Left forelimb (tissue), 1 donor: Measurements from ENCODE around the gene NDUFV3.
A peak's percentile ranks its signal among the peaks of the same experiment; 100 is the strongest.
"Not testable (repeated sequence)": the region's sequence is repeated elsewhere in the genome, so short reads cannot be mapped to it uniquely, and the experiment has no call there.

Source experiments
- DNase-seq: peaks from one replicate; pipeline ENCODE4 v3.0.0-alpha.2; 2018; ENCODE audit warnings: low spot score

Gene NDUFV3

GRCh38 chr21:42900446-42900845 lies 7.3 kb downstream of the NDUFV3 start:
- no peak for DNase-seq

DNA sequence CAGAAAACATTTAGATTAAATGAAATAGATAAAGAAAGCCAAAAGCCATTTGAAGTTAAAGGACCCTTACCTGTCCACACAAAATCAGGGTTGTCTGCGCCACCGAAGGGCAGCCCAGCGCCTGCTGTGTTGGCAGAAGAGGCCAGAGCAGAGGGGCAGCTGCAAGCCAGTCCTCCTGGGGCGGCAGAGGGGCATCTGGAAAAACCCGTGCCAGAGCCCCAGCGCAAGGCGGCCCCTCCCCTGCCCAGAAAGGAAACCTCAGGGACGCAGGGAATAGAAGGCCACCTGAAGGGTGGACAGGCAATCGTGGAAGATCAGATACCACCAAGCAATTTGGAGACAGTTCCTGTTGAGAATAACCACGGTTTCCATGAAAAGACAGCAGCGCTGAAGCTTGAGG lies 10.7 kb downstream of the NDUFV3 start:
- DNase-seq = no peak

- no peak for DNase-seq
These were observed 12.1 kb downstream of the NDUFV3 start for GRCh38 chr21:42905195-42905594.

GRCh38 chr21:42906233-42906632 lies 13.1 kb downstream of the NDUFV3 start:
- no peak for DNase-seq

GRCh38 chr21:42908484-42908883 lies 15.4 kb downstream of the NDUFV3 start:
- DNase-seq = not testable (repeated sequence)

GRCh38 chr21:42911920-42912319 lies 18.8 kb downstream of the NDUFV3 start:
- DNase-seq = not testable (repeated sequence)

DNA sequence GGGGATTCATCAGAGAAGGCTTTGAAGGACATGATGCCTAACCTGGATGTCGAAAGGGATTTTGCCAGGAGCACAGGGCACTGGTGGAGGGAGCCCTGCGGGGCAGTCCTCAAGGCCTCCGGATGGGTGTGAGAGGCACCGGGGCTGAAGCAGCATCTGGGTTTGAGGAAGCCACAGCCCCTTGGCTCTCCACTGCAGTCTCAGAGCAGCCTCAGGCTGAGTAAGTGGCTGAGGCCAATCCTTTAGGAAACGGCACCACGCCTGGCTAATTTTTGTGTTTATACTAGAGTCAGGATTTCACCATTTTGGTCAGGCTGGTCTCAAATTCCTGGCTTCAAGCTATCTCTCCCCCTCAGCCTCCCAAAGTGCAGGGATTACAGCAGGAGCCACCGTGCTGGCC lies 20.4 kb downstream of the NDUFV3 start:
- DNase-seq = no peak

DNA sequence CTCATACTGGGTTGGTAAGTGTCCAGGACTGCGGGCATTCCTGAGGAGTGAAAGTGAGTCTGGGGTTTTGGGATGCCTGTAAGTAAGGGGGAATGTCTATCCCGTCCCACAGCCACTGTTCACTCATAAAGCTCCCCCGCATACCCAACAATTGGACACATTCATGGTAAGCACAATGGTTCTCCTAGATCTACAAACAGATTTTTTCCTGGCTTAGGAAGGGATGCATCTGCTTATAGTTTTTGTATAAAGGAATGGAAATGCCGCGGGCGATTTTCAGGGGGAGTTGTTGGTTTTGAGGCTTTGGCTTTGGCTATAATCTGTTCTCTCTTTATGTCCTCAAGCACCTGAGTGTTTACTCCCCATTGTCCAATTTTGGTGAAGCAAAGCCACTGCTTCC lies 25.2 kb downstream of the NDUFV3 start:
- DNase-seq = no peak

DNA sequence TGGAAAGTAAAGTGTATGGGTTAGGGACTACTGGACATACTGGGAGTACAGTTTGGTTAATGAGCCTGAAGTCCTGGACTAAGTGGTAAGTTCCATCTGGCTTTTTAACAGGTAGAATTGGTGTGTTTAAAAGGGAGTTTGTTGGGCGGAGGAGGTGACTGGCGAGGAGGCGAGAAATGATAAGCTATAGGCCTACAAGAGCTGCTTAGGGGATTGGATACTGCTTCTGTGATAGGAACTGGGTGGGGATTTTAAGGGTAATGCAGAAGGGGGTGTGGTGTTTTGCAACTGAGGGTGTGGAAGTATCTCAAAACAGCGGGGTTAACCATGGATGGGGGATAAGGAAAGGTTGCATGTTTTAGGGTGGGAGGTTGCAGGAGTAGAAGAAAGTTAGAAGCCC lies 28.8 kb downstream of the NDUFV3 start:
- DNase-seq = no peak

GRCh38 chr21:42922918-42923317 lies 29.8 kb downstream of the NDUFV3 start:
- no peak for DNase-seq

DNA sequence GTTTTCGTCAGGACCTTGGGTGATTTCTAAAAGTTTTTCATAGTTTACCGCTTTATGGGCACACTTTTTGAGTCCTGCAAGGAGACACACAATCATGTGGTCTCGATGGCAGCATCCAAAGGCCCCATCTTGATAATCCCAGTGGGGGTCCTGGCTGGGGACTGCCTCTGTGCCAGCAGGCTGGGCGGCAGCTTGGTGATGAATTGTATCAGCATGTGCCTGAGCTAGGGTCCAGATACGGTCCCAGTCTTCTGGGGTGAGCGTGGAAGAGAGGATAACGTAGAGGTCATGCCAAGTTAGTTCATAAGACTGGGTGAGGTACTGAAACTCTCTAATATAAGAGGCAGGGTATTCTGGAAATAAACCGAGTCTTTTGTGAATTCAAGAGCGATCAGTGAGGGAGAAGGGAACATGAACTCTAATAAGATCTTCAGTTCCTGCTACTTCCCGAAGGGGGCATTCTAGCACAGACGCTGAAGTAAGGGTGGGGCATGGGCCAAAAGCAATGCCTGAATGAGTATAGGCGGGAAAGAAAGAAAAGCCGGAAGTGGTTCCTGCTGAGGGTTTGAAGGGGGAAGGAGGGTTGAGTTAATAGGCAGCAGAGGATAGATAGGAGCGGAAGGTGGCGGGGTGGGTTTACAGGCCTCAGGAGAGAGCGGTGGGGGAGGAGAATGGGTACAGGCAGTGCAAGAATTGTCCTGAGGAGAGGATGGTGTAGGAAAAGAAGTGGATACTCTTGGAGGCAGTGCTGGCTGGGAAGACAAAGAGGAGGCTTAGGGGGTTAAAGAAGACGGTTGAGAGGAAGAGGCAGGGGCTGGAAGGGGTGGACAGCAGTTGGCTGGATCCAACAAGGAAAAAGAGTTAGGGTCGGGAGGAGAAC lies 30.7 kb downstream of the NDUFV3 start:
- peak; percentile 81 for DNase-seq

DNA sequence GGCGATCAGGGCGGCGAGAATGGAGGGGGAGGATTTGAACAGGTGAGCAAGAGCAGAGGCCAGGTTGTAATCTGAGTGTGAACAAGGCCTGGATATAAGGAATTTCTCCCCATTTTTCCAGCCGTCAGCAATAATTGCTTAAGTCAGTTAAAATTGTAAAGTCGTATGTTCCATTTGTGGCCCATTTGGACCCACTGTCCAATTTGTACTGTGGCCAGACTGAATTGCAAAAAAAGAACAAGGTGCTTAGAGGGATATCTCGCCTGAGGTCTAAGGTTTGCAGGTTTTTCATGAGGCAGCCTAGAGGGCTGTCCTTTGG lies 31.3 kb downstream of the NDUFV3 start:
- DNase-seq = no peak

DNA sequence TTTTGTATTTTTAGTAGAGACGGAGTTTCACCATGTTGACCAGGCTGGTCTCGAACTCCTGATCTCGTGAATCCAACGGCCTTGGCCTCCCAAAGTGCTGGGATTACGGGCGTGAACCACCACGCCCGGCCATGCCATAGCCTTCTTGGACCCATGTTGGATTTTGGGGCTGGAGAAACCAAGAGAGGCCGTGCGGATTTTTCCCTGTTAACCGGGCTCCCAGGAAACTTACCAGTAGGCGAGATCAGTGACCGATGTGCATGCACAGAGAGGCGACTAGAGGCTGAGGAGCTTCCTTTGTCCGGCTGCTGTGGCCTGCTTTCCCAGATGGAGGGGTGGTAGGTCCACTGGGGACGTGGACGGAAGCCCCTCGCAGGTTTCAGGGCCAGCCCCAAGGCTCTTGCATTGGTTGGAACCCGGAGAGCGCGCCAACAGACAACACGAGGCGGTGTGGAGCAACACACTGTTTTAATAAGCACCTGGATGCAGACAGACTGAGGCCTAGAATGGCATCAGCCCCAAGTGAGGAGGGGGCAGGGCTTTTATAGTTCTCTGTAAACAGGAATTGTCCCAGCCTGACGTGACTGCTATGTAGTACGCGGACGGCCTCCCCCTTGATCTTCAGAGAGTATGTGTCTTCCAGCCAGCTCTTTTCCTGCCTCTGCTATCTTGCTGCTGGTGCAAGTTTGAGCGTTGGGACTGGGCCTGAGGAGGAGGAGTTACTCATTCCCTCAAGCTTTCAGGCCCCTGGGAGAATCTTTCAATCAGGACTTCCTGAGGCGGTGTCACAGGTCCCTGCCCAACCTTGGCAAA lies 32.2 kb downstream of the NDUFV3 start, which contains the start of gene ERVH48-1:
Gene ERVH48-1, minus strand, starts transcription at position 517 of the 813 bp plus-strand sequence. CDS start 6,624 bp downstream, outside the sequence.
- DNase-seq = no peak

DNA sequence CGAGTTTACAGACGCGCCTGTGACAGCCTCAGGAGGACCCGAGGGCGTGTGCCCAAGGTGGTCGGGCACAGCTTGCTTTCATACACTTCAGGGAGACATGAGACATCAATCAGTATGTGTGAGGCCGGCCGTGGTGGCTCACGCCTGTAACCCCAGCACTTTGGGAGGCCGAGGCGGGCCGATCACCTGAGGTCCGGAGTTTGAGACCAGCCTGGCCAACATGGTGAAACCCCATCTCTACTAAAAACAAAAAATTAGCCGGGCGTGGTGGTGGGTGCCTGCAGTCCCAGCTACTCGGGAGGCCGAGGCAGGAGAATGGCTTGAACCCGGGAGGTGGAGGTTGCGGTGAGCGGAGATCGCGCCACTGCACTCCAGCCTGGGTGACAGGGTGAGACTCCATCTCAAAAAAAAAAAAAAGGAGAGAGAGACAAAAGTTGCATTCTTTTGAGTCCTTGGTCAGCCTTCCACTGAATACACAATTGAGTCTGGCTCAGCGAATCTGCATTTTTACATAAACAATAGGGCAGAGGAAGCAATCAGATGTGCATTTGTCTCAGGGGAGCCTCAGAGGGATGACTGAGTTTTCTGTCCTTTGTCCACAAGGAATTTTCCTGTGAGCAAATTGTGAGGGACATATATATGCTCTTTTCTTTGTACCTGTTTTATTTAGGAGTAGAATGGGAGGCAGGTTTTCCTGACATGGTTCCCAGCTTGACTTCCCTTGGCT lies 34.5 kb downstream of the NDUFV3 start:
- DNase-seq = not testable (repeated sequence)

DNA sequence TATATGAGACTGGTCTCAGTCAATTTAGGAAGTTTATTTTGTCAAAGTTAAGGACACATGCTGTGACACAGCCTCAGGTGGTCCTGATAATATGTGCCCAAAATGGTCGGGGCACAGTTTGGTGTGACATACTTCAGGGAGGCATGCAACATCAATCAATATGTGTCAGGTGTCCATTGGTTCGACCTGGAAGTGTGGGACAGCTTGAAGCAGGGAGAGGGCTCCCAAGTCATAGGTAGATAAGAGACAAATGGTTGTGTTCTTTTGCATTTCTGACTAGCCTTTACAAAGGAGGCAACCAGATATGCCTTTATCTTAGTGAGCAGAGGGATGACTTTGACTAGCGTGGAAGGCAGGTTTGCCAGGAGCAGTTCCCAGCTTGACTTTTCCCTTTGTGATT lies 36.9 kb downstream of the NDUFV3 start:
- DNase-seq = no peak

GRCh38 chr21:42931560-42932235 lies 38.6 kb downstream of the NDUFV3 start:
- no peak for DNase-seq

DNA sequence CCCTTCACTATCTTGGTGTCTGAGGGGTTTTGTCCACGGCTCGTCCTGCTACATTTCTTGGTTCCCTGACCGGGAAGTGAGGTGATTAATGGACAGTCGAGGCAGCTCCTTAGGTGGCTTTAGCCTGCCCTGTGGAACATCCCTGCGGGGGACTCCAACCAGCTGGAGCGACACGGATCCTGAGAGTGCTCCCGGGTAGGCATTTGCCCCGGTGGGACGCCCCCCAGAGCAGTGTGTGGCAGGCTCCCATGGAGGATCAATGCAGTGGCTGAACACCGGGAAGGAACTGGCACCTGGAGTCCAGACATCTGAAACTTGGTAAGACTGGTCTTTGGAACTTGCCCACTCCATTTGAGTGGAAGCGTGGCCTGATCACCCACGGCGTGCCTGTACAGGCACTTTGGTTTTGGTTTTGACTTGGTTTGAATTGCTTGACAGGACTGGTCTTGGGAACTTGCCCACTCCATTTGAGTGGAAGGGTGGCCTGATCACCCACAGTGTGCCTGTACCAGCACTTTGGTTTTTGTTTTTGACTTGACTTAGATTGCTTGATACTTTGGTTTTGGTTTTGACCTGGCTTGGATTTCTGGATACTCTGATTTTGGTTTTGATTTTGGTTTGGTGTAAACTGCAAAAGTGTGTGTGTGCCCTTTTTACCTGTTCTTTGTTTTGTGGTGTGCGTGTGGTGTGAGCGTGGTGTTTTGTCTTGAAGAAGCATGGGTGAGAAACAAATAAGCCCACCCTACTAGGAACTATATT lies 39.4 kb downstream of the NDUFV3 start:
- not testable (repeated sequence) for DNase-seq

DNA sequence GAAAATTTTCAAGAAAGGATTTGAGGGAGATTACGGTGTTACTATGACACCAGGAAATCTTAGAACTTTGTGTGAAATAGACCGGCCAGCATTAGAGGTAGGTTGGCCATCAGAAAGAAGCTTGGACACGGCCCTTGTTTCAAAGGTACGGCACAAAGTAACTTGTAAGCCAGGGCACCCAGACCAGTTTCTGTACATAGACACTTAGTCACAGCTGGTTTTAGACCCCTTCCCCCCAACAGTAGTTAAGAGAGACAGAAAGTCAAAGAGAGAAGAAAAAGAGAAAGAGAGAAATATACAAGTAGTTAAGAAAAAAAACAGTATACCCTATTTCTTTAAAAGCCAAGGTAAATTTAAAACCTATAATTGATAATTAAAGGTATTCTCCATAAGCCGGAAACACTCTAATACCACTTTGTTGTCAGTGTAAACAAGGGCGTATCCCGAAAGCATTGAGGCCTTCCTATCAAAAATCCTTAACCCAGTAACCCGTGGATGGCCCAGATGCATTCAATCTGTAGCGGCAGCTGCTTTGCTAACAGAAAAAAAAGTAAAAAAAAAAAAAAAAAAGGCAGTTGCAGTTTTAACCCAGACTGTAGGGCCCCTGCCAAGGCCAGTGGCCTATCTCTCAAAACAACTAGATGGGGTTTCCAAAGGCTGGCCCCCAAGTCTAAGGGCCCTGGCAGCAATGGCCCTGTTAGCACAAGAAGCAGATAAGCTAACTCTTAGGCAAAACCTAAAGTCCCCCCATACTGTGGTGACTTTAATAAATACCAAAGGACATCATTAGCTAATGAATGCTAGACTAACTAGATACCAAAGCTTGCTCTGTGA lies 40.2 kb downstream of the NDUFV3 start:
- DNase-seq = not testable (repeated sequence)

DNA sequence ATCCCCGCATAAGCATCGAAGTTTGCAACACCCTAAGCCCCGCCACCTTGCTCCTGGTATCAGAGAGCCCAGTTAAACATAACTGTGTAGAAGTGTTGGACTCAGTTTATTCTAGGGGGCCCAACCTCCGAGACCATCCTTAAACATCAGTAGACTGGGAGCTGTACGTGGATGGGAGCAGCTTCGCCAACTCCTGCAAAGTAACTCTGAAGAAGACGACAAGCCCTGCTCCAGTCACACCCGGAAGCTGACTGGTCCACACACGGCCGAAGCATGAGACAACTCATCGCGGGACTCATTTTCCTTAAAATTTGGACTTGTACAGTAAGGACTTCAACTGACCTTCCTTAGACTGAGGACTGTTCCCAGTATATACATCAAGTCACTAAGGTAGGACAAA lies 40.9 kb downstream of the NDUFV3 start:
- not testable (repeated sequence) for DNase-seq

GRCh38 chr21:42936360-42936759 lies 43.3 kb downstream of the NDUFV3 start:
- not testable (repeated sequence) for DNase-seq
